ENCODE results near the gene SPSB1. TPM values are rescaled to one million over a fixed set of nuclear protein-coding genes. Genes with fewer than 3 reads are reported as not detected.

SPSB1 gene
- total and polyA plus RNA-seq, 2 donors = 12.4 to 36.4 TPM

DNA sequence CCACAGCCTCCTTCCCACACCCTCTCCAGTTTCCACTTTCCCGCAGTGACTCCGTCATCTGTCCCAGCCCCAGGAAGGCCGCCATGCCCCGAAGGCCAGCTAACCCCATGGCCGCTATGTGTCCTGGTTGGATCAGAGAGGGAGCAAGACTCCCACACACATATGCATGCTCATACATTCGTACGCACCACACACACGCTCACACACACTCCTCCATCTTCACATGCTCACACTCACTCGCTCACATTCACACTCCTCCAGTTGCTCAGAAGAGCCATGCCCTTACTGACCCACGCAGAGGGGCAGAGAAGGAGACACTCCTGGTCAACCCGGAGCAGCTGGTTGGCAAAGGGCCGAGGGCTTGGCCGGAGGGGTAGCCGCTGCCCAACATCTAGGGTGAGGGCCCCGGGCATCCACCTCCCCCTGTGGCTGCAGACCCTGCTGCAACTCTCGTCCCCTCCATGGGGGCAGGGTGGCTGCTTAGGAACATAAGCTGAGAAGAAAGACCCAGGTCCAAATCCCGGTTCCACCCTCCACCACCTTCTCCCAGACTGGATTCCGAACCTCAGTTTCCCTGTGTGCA, 124.3 kb downstream of the SPSB1 start:
- H3K36me3 ChIP-seq (ENCODE audit: insufficient read depth) = no peaks in the 10 kb centered on the region
- no peak for DNase-seq (ENCODE audit: extremely low spot score)
- no peak overlapping the region for H3K27ac ChIP-seq (ENCODE audit: low read depth)
- H3K4me3 ChIP-seq (ENCODE audit: low read depth, low read length) = no peak overlapping the region
- WGBS = 94% methylated on average over 18 of the region's 18 CpGs
- peaks cover 2% of the 10 kb centered on the region for H3K4me1 ChIP-seq (ENCODE audit: insufficient read depth)

- DNase-seq (ENCODE audit: extremely low spot score) = no peak
- no peak overlapping the region for H3K27ac ChIP-seq (ENCODE audit: low read depth)
- no peak overlapping the region for H3K4me3 ChIP-seq (ENCODE audit: low read depth, low read length)
- no peaks in the 10 kb centered on the region for H3K36me3 ChIP-seq (ENCODE audit: insufficient read depth)
- 81% methylated on average over 9 of the region's 9 CpGs for WGBS
- peaks cover 2% of the 10 kb centered on the region for H3K4me1 ChIP-seq (ENCODE audit: insufficient read depth)
Observed at GRCh38 chr1:9417695-9418094, 125.0 kb downstream of the SPSB1 start.

GRCh38 chr1:9418851-9419250, 126.2 kb downstream of the SPSB1 start:
- no peak for DNase-seq (ENCODE audit: extremely low spot score)
- no peak overlapping the region for H3K4me3 ChIP-seq (ENCODE audit: low read depth, low read length)
- H3K27ac ChIP-seq (ENCODE audit: low read depth) = no peak overlapping the region
- 90% methylated on average over 7 of the region's 7 CpGs for WGBS
- no peaks in the 10 kb centered on the region for H3K36me3 ChIP-seq (ENCODE audit: insufficient read depth)
- peaks cover 2% of the 10 kb centered on the region for H3K4me1 ChIP-seq (ENCODE audit: insufficient read depth)

Other genes with a start within 250 kb of the SPSB1 start
- gene SLC2A5, start 223.3 kb upstream of the SPSB1 start, total RNA-seq = 1.3 TPM
- gene SLC2A5, start 223.3 kb upstream of the SPSB1 start, polyA plus RNA-seq = 1.8 TPM
- 53.5 TPM for gene GPR157, start 163.8 kb upstream of the SPSB1 start, total RNA-seq
- gene GPR157, start 163.8 kb upstream of the SPSB1 start, polyA plus RNA-seq = 2.7 TPM
- 32.6 TPM for gene H6PD, start 58.1 kb upstream of the SPSB1 start, total RNA-seq
- gene H6PD, start 58.1 kb upstream of the SPSB1 start, polyA plus RNA-seq = 26.6 TPM
- 3.7 TPM for gene SLC25A33, start 246.6 kb downstream of the SPSB1 start, total RNA-seq
- 2.8 TPM for gene SLC25A33, start 246.6 kb downstream of the SPSB1 start, polyA plus RNA-seq